Natural killer cell (primary cell): ENCODE results near the gene IQSEC1. TPM values are rescaled to one million over a fixed set of nuclear protein-coding genes. Genes with fewer than 3 reads are reported as not detected.

Source experiments
- ATAC-seq, 3 donors: fragments of 150-1000 bp in 2 of 3; fragments of 200-7000 bp in 1 of 3; cut with Tn5 transposase; 1 replicate in 1 of 3; 2 replicates in 2 of 3; pipeline ENCODE4 v1.10.0; 2021; ENCODE audit warnings: mild to moderate bottlenecking in 2 of 3, moderate library complexity in 2 of 3
- DNase-seq, 2 donors: peaks; one replicate each; pipeline versions ENCODE4 v3.0.0 to v3.0.0-alpha.2; 2013 to 2021; ENCODE audit warnings: mixed read lengths in 1 of 2
- H3K27ac ChIP-seq: one replicate; pipeline ENCODE4 v1.5.1; 2013; ENCODE audit warnings: mild to moderate bottlenecking, low read length
- H3K27me3 ChIP-seq: one replicate; pipeline ENCODE4 v1.6.1; 2013; ENCODE audit warnings: low read length; ENCODE audit not compliant: control insufficient read depth, insufficient read depth
- H3K36me3 ChIP-seq: one replicate; pipeline ENCODE4 v1.6.1; 2013; ENCODE audit warnings: low read length; ENCODE audit not compliant: control insufficient read depth, insufficient read depth
- H3K4me1 ChIP-seq: one replicate; pipeline ENCODE4 v1.6.1; 2013; ENCODE audit warnings: low read length; ENCODE audit not compliant: control insufficient read depth, insufficient read depth
- H3K4me3 ChIP-seq: one replicate; pipeline ENCODE4 v1.5.1; 2013; ENCODE audit warnings: low read length
- H3K9me3 ChIP-seq: one replicate; pipeline ENCODE4 v1.6.1; 2013; ENCODE audit warnings: low read length; ENCODE audit not compliant: control insufficient read depth, insufficient read depth
- H3K27ac Mint-ChIP-seq, 2 donors: one replicate each; pipeline ENCODE4 v1.8.0; 2022; ENCODE audit warnings: mild to moderate bottlenecking in 2 of 2, mixed read lengths in 2 of 2, moderate library complexity in 1 of 2
- H3K27me3 Mint-ChIP-seq, 2 donors: one replicate each; pipeline ENCODE4 v1.8.0; 2022; ENCODE audit warnings: low read depth in 2 of 2, mixed read lengths in 2 of 2
- H3K36me3 Mint-ChIP-seq: one replicate; pipeline ENCODE4 v1.8.0; 2022; ENCODE audit warnings: mixed read lengths
- H3K4me1 Mint-ChIP-seq, 2 donors: one replicate each; pipeline ENCODE4 v1.8.0; 2022; ENCODE audit warnings: mixed read lengths in 2 of 2
- H3K4me3 Mint-ChIP-seq: one replicate; pipeline ENCODE4 v1.8.0; 2022; ENCODE audit warnings: mild to moderate bottlenecking, moderate library complexity, mixed read lengths
- H3K9me3 Mint-ChIP-seq, 2 donors: one replicate each; pipeline ENCODE4 v1.8.0; 2022; ENCODE audit warnings: mixed read lengths in 2 of 2
- CTCF ChIP-seq: fragments of 200-600 bp; IDR thresholded peaks from one replicate; pipeline ENCODE4 v1.8.0; 2022; ENCODE audit warnings: antibody characterized with exemption
- WGBS: methylation state at CpG from one replicate; pipeline ENCODE4 v1.1.7; 2013; ENCODE audit warnings: missing lambda C conversion rate; ENCODE audit not compliant: insufficient coverage; 5-methylcytosine and 5-hydroxymethylcytosine counted together
- intact Hi-C: fragments of 100-400 bp; cut with micrococcal nuclease; formaldehyde crosslinking; loops from one replicate; pipeline ENCODE4 v1.14.2; 2022
- total RNA-seq, 4 donors: library from RNA; stranded (reverse); fragments of 120-200 nt in 1 of 4; gene quantifications; one replicate each; pipeline versions ENCODE4 v1.2.3 to v1.2.4, GENCODE V29; 2013 to 2022

The IQSEC1 gene
- total RNA-seq, 3 donors from 2014 or later (not counting 1 experiment from before 2014, with no cell fraction given) = 124 to 189 (median 138) TPM

GRCh38 chr3:12967606-12968351 is 105.5 kb downstream of the IQSEC1 start:
- intact Hi-C loops = no loop called here
- H3K4me1 Mint-ChIP-seq = peaks cover 84 to 90% of the 10 kb centered on the region in 2 donors
- H3K27me3 ChIP-seq = no peaks in the 10 kb centered on the region
- H3K9me3 Mint-ChIP-seq = no peaks in the 10 kb centered on the region
- H3K27ac ChIP-seq = no peak overlapping the region
- H3K27ac Mint-ChIP-seq = peak overlapping the region in 1 of 2 donors; percentile 51
- H3K36me3 ChIP-seq = peaks cover 9% of the 10 kb centered on the region
- TF ChIP-seq CTCF = no peak
- H3K9me3 ChIP-seq = no peaks in the 10 kb centered on the region
- peak overlapping the region; percentile 26 for H3K4me3 ChIP-seq
- H3K4me1 ChIP-seq = peaks cover 70% of the 10 kb centered on the region
- under 1% methylated on average over 62 of the region's 64 CpGs for WGBS
- H3K27me3 Mint-ChIP-seq = no peaks in the 10 kb centered on the region
- H3K4me3 Mint-ChIP-seq = peak overlapping the region; percentile 82
- DNase-seq (peak; percentile 82 to 96), ATAC-seq (peak; percentile 94 to 99 (median 96))
- H3K36me3 Mint-ChIP-seq = no peaks in the 10 kb centered on the region

GRCh38 chr3:12966847-12967605 is 106.2 kb downstream of the IQSEC1 start:
- no peaks in the 10 kb centered on the region for H3K9me3 ChIP-seq
- peak overlapping the region; percentile 41 to 69 for H3K27ac Mint-ChIP-seq
- DNase-seq = peak in 1 of 2 donors; percentile 43
- peak in 2 of 3 donors; percentile 4 to 10 for ATAC-seq
- H3K9me3 Mint-ChIP-seq = no peaks in the 10 kb centered on the region
- peaks cover 84 to 90% of the 10 kb centered on the region in 2 donors for H3K4me1 Mint-ChIP-seq
- H3K4me3 Mint-ChIP-seq = peak overlapping the region; percentile 91
- H3K27me3 Mint-ChIP-seq = no peaks in the 10 kb centered on the region
- no peak overlapping the region for H3K27ac ChIP-seq
- no peak for TF ChIP-seq CTCF
- H3K27me3 ChIP-seq = no peaks in the 10 kb centered on the region
- WGBS = 12% methylated on average over 56 of the region's 56 CpGs
- intact Hi-C loops = no loop called here
- H3K4me1 ChIP-seq = peaks cover 69% of the 10 kb centered on the region
- H3K36me3 ChIP-seq = peaks cover 9% of the 10 kb centered on the region
- H3K36me3 Mint-ChIP-seq = no peaks in the 10 kb centered on the region
- H3K4me3 ChIP-seq = peak overlapping the region; percentile 17

- H3K4me3 Mint-ChIP-seq = peak overlapping the region; percentile 91
- Histone ChIP-seq H3K4me3 (no peak overlapping the region), H3K36me3 (peaks cover 7% of the 10 kb centered on the region), H3K9me3 (no peaks in the 10 kb centered on the region), H3K27ac (no peak overlapping the region), H3K4me1 (peaks cover 65% of the 10 kb centered on the region), H3K27me3 (no peaks in the 10 kb centered on the region)
- DNase-seq (no peak), ATAC-seq (no peak)
- peak overlapping the region; percentile 41 to 69 for H3K27ac Mint-ChIP-seq
- H3K27me3 Mint-ChIP-seq = no peaks in the 10 kb centered on the region
- no peaks in the 10 kb centered on the region for H3K9me3 Mint-ChIP-seq
- 77% methylated on average over 11 of the region's 11 CpGs for WGBS
- H3K36me3 Mint-ChIP-seq = no peaks in the 10 kb centered on the region
- TF ChIP-seq CTCF = no peak
- intact Hi-C loops = no loop called here
- peaks cover 89 to 94% of the 10 kb centered on the region in 2 donors for H3K4me1 Mint-ChIP-seq
Measured at GRCh38 chr3:12965999-12966846, 107.0 kb downstream of the IQSEC1 start.
